ENCODE data around the gene PDE11A. TPM values are rescaled to one million over a fixed set of nuclear protein-coding genes. Genes with fewer than 3 reads are reported as not detected.
"Not testable (repeated sequence)": the region's sequence is repeated elsewhere in the genome, so short reads cannot be mapped to it uniquely, and the experiment has no call there.

The PDE11A gene
- total and polyA plus RNA-seq, 8 donors: under 0.01 to 0.87 (median 0.40) TPM; not detected in 2

GRCh38 chr2:177970670-177971454 lies 101.7 kb downstream of the PDE11A start:
- intact Hi-C loops (cut with DNase I; ENCODE audit: low total_unique reads): no loop called here
- H3K27me3 ChIP-seq: no peaks in the 10 kb centered on the region
- peak in 1 of 2 donors; percentile 67 for DNase-seq
- H3K4me3 ChIP-seq: no peak overlapping the region
- TF ChIP-seq POLR2AphosphoS5 (IDR thresholded peaks at IDR 0.05): no peak
- TF ChIP-seq CTCF (IDR thresholded peaks at IDR 0.05): no peak
- no peak for TF ChIP-seq EP300 (IDR thresholded peaks at IDR 0.05)
- TF ChIP-seq POLR2A (IDR thresholded peaks at IDR 0.05): no peak
- H3K9me3 ChIP-seq: no peaks in the 10 kb centered on the region
- no peaks in the 10 kb centered on the region for H3K4me1 ChIP-seq
- H3K36me3 ChIP-seq: no peaks in the 10 kb centered on the region
- 72 to 78% (median 74%) methylated on average over 3 of the region's 3 CpGs for WGBS, 5 donors
- H3K27ac ChIP-seq: no peak overlapping the region

GRCh38 chr2:177964892-177965291 lies 107.7 kb downstream of the PDE11A start:
- intact Hi-C loops (cut with DNase I; ENCODE audit: low total_unique reads): no loop called here
- TF ChIP-seq CTCF (IDR thresholded peaks at IDR 0.05) (no peak), EP300 (IDR thresholded peaks at IDR 0.05) (no peak), POLR2AphosphoS5 (IDR thresholded peaks at IDR 0.05) (no peak), POLR2A (IDR thresholded peaks at IDR 0.05) (no peak)
- no peaks in the 10 kb centered on the region for H3K9me3 ChIP-seq
- H3K27ac ChIP-seq: no peak overlapping the region
- no peaks in the 10 kb centered on the region for H3K27me3 ChIP-seq
- 58 to 68% (median 63%) methylated on average over 1 of the region's 1 CpG for WGBS, 5 donors
- no peaks in the 10 kb centered on the region for H3K4me1 ChIP-seq
- no peak overlapping the region for H3K4me3 ChIP-seq
- no peaks in the 10 kb centered on the region for H3K36me3 ChIP-seq
- no peak for DNase-seq

- Histone ChIP-seq H3K36me3 (no peaks in the 10 kb centered on the region), H3K4me1 (no peaks in the 10 kb centered on the region), H3K27me3 (no peaks in the 10 kb centered on the region), H3K27ac (no peak overlapping the region), H3K4me3 (no peak overlapping the region), H3K9me3 (no peaks in the 10 kb centered on the region)
- DNase-seq: no peak
- TF ChIP-seq CTCF (IDR thresholded peaks at IDR 0.05) (no peak), POLR2AphosphoS5 (IDR thresholded peaks at IDR 0.05) (no peak), POLR2A (IDR thresholded peaks at IDR 0.05) (no peak), EP300 (IDR thresholded peaks at IDR 0.05) (no peak)
- intact Hi-C loops (cut with DNase I; ENCODE audit: low total_unique reads): no loop called here
- 28 to 52% (median 39%) methylated on average over 1 of the region's 1 CpG for WGBS, 5 donors
These were observed 120.4 kb downstream of the PDE11A start for GRCh38 chr2:177952151-177952550.

- intact Hi-C loops (cut with DNase I; ENCODE audit: low total_unique reads); H3K27ac ChIP-seq; DNase-seq; H3K4me1 ChIP-seq; H3K27me3 ChIP-seq; H3K4me3 ChIP-seq; H3K9me3 ChIP-seq; H3K36me3 ChIP-seq: not testable (repeated sequence)
- 93 to 100% (median 97%) methylated on average over 1 to 2 of the region's 3 CpGs for WGBS, 5 donors
These were observed 125.0 kb downstream of the PDE11A start for GRCh38 chr2:177947598-177947997.

- 93 to 99% (median 96%) methylated on average over 12 to 14 of the region's 14 CpGs for WGBS, 5 donors
- DNase-seq; H3K27ac ChIP-seq; H3K4me3 ChIP-seq; H3K27me3 ChIP-seq; H3K9me3 ChIP-seq; intact Hi-C loops (cut with DNase I; ENCODE audit: low total_unique reads); H3K4me1 ChIP-seq; H3K36me3 ChIP-seq: not testable (repeated sequence)
These were observed 128.0 kb downstream of the PDE11A start for GRCh38 chr2:177944530-177944929.
